Measurements from ENCODE around the gene SMAD3. TPM values are rescaled to one million over a fixed set of nuclear protein-coding genes. Genes with fewer than 3 reads are reported as not detected.
A peak's percentile ranks its signal among the peaks of the same experiment; 100 is the strongest.

Gene SMAD3
- total RNA-seq, 1 experiment from 2014 or later = 82.5 TPM

DNA sequence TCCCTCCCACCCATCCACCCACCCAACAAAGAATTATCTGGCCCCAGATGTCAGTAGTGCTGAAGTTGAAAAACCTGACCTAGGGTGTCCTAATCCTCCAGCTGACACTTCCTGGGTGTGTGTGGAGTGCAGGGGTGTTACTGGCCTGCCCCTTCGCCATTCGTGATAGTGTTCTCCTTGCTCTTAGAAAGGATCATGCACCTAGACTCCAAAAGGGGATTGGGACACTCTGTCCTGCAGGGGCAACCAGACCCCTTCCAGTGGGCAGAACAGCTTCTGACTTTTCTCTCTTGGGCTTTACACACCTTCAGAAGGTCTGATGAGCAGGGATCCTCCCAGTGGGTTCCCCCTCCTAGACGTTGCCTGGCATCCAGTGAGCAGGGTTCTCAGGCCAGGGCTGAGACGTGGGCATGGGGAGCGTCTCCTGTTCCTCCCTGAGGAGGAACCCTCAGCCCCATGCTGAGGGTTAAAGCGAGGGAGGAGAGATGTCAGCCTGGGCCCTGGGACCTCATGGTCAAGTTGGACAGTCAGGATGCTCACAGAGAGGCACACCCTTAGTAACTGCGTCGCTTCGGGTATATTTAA, 114.1 kb downstream of the SMAD3 start:
- DNase-seq (ENCODE audit: low spot score) = no peak

- DNase-seq (ENCODE audit: low spot score) = no peak
Measured at GRCh38 chr15:67180035-67180434, 114.6 kb downstream of the SMAD3 start.

DNA sequence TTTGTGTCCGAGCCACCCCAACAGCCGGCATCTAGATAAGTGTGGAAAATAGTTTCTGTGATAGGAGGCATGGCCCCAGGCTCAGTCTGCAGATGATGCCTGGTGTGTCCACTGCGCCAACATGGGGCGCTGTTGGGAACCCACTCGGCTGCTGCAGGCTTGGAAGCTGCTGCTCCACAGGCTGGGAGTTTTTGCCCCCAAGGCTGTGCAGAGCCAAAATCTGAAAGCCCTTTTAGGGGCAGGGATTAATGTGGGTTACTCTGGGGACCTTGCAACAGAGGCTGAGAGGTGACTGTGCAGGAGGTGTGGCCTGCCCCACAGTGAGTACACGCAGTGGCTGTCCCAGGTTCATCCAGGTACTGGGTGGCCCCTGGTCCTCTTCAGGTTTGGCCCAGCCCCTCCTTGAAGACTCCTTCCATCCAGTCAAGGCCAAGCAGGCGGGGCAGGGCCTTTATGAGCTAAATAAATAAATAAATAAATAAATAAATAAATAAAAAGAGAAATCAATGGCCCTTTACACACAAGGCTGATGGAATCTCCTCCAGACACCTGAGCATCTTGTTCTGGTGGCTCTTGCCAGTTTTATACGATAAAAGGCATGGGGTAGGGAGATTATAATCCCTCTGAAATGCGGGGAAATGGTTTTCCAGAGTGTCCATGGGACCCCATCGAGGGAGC, 115.3 kb downstream of the SMAD3 start:
- DNase-seq (ENCODE audit: low spot score) = no peak

DNA sequence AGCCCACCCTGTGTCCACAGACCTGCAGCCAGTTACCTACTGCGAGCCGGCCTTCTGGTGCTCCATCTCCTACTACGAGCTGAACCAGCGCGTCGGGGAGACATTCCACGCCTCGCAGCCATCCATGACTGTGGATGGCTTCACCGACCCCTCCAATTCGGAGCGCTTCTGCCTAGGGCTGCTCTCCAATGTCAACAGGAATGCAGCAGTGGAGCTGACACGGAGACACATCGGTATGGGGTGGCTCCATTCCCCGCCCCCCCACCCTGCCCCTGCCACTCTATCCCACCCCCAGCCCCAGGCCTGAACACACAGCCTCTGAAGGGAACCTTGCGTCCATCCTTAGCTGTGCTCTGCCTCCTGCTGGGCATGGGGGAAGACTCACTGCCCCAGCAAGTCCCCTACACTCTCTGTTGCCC, 115.8 kb downstream of the SMAD3 start:
- no peak for DNase-seq (ENCODE audit: low spot score)

- DNase-seq (ENCODE audit: low spot score) = no peak
Measured at GRCh38 chr15:67183443-67184169, 118.2 kb downstream of the SMAD3 start.

GRCh38 chr15:67184208-67184925, 119.0 kb downstream of the SMAD3 start:
- no peak for DNase-seq (ENCODE audit: low spot score)

GRCh38 chr15:67185051-67185450, 119.6 kb downstream of the SMAD3 start:
- no peak for DNase-seq (ENCODE audit: low spot score)

- DNase-seq (ENCODE audit: low spot score) = no peak
Measured at GRCh38 chr15:67185621-67186225, 120.3 kb downstream of the SMAD3 start.

GRCh38 chr15:67186226-67186649, 120.8 kb downstream of the SMAD3 start:
- DNase-seq (ENCODE audit: low spot score) = no peak

DNA sequence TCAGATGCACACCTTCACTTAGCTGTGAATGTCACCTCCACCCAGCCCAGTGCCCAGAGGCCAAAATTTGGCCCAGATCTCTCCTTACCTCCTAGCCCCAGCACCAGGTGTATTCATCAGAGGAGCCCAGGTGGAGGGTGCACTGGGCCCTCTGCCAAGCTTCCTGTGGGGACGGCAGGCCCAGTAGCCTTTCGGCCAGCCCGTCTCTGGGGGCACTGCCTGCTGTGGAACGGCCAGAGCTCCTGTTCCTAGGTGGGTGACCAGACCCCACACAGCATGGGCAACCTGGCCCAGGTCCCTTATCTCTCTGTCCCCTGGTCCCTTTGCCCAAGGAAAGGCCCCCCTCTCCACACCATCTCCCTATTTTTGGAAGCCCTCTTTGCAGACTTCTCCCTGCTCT, 121.3 kb downstream of the SMAD3 start:
- DNase-seq (ENCODE audit: low spot score) = no peak

DNA sequence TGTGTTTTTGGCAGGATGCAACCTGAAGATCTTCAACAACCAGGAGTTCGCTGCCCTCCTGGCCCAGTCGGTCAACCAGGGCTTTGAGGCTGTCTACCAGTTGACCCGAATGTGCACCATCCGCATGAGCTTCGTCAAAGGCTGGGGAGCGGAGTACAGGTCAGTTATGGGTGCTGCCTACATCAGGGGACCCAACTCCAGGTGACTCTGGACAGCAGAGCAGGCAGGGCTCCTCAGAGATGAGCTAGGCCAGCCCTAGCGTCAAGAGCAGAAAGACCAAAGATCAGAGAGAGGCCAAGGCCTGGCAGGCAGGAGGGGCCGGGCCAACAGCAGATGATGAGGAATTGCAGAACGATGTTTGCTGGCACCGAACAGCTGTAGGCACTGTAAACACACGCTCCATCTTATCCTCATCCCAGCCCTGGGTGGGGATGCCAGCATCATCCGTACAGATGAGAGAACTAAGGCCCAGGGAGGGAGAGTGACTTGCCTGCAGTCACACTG, 122.0 kb downstream of the SMAD3 start:
- DNase-seq (ENCODE audit: low spot score) = no peak

DNA sequence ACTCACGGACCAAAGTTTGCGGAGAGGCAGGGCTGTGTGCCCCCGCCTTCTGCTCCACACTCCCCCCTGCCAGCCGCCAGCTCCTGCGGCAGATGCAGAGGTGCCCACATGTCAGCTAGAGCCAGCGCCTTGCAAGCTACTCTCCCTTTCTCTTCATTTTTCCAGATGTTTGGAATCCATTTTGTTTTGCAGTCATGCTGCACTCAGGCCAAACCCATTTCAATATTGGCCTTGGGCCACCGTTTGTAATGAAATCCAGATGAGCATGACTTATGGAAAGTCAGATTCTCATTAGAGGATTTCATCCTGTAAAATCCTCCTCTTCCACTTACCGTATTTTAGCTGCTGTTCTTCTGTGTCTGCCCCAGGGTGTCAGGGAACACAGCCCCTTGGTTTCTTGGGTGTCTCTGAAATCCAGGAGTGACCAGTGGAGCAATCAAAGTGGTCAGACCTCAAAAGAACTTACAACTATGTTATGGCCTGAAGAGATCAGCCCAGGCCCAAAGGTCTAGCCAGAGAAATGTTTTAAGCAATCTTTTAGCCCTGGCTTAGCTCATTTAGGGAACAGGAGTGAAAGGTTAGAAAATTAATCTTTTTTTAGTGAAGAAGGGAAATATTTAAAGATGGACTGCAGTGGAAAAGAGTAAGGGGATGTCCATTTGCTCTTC, 123.3 kb downstream of the SMAD3 start:
- no peak for DNase-seq (ENCODE audit: low spot score)

DNA sequence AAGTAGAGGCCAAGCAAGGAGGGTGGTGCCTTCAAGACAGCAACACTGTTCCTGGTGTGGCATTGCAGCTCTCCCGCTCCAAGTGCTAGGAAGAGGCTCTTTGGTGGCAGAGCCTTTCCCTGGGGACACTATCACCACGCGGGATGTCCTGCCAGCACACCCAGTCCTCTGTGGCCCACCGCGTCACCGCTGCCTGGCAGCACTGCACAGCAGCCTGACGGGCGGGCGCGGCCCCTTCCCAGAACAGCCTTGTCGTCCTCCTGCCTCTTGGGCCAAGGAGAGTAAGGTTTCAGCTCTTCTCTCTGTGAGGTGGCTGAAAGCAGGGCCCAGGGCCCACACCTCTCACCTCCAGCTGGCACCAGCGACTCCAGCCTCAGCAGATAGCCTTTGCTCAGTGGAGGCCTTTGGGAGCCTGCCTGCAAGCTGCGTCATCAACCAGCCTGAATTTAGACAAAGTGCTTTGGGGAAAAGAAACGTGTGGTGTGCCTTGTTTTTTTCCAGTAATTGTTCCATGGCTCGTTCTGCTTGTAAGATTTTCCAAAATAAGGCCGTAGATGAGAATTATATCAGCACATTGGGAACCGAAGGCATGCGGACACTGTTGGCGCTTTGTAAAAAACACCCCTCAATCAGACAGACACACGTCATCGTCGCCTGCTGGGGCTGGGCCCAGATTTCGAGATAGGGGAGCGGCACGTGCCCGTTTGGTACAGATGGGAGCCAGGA, 124.1 kb downstream of the SMAD3 start:
- DNase-seq (ENCODE audit: low spot score) = no peak

DNA sequence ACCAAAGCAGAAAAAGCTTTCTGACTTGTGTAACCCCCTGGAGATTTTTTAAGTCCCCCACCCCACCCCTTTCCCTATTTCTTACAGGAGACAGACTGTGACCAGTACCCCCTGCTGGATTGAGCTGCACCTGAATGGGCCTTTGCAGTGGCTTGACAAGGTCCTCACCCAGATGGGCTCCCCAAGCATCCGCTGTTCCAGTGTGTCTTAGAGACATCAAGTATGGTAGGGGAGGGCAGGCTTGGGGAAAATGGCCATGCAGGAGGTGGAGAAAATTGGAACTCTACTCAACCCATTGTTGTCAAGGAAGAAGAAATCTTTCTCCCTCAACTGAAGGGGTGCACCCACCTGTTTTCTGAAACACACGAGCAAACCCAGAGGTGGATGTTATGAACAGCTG, 124.9 kb downstream of the SMAD3 start:
- DNase-seq (ENCODE audit: low spot score) = no peak

DNA sequence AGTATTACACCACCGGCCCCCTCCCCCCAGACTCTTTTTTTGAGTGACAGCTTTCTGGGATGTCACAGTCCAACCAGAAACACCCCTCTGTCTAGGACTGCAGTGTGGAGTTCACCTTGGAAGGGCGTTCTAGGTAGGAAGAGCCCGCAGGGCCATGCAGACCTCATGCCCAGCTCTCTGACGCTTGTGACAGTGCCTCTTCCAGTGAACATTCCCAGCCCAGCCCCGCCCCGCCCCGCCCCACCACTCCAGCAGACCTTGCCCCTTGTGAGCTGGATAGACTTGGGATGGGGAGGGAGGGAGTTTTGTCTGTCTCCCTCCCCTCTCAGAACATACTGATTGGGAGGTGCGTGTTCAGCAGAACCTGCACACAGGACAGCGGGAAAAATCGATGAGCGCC, 125.4 kb downstream of the SMAD3 start:
- DNase-seq (ENCODE audit: low spot score) = peak; percentile 25

GRCh38 chr15:67192185-67192820, 126.9 kb downstream of the SMAD3 start:
- no peak for DNase-seq (ENCODE audit: low spot score)

DNA sequence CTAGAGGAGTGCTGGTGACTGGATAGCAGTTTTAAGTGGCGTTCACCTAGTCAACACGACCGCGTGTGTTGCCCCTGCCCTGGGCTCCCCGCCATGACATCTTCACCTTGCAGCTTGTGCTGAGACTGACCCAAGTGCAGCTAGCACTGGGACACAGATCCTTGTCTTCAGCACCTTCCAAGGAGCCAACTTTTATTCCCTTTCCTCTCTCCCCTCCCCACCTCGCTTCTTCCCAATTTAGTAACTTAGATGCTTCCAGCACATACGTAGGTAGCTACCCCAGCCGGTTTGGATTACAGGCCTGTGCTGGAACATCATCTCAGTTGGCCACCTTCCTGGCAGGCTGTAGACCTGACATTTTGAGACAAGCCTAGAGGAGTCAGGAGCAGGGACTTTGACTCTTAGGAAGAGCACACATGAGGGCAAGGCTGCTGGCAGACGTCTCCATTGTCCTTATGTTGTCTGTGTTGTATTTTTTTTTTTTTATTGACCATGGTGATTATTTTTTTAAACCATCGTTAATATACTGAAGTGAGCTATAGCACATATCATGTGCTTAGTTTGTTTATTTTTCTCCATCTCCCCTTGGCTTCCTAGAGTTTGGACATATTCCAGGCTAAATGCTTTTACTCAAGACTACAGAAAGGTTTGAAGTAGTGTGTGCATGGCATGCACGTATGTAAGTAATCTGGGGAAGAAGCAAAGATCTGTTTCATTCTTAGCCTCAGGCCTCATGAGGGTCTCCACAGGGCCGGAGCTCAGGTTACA, 128.0 kb downstream of the SMAD3 start:
- DNase-seq (ENCODE audit: low spot score) = no peak

GRCh38 chr15:67194171-67195114, 129.0 kb downstream of the SMAD3 start:
- DNase-seq (ENCODE audit: low spot score) = no peak

Data from HT-29 (cell line).